HG03457 (cell line): ENCODE data around the gene FOXJ1.
"Not testable (repeated sequence)": the region's sequence is repeated elsewhere in the genome, so short reads cannot be mapped to it uniquely, and the experiment has no call there.

Source experiments
- ATAC-seq: cut with Tn5 transposase; IDR thresholded peaks from one replicate; pipeline ENCODE4 v1.9.1; 2021; ENCODE audit warnings: moderate number of reproducible peaks; ENCODE audit not compliant: unreplicated experiment

Gene FOXJ1, protein sequence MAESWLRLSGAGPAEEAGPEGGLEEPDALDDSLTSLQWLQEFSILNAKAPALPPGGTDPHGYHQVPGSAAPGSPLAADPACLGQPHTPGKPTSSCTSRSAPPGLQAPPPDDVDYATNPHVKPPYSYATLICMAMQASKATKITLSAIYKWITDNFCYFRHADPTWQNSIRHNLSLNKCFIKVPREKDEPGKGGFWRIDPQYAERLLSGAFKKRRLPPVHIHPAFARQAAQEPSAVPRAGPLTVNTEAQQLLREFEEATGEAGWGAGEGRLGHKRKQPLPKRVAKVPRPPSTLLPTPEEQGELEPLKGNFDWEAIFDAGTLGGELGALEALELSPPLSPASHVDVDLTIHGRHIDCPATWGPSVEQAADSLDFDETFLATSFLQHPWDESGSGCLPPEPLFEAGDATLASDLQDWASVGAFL

DNA sequence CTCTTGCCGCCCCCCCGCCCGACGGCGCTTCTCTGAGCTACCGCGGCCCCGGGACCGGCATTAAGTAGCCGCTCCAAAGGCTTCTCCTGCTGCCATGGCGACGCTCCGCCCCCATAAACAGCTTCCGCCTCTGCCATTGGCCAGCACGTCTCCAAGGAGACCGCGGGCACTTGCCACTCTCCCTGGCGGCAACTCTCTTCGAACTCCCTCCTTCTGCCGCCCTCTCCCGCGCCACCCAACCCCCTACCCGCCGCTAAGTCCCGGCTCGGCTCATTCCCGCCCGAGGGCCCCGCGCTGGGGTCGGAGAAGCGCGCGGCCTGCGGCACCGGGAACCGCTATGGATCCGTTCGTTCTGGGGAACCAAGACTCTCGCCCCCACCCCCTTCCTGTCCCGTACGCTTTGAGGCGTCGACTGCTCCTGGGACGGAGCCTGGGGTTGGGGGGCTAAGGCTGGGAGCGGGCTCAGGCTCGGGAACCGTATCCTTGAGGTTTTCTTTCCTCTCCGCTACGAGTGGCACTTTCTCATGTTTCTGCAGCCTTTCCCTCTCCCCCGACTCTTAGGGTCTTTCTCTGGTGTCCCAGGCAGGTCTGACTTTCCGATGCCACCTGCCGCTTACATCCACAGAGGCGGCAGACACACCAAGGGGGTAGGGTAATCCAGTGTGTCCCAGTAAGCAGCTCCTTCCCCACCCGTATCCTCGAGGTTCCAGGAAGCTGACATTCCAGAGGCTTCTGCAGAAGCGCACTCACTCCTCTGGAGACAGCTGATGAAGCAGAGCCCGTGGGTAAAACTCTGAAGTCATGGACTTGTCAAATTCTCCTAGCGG, at the start of gene FOXJ1:
FOXJ1 (minus strand) TSS at position 34 of the 827 bp plus-strand sequence. CDS start 850 bp downstream, outside the sequence.
- ATAC-seq, result no peak

DNA sequence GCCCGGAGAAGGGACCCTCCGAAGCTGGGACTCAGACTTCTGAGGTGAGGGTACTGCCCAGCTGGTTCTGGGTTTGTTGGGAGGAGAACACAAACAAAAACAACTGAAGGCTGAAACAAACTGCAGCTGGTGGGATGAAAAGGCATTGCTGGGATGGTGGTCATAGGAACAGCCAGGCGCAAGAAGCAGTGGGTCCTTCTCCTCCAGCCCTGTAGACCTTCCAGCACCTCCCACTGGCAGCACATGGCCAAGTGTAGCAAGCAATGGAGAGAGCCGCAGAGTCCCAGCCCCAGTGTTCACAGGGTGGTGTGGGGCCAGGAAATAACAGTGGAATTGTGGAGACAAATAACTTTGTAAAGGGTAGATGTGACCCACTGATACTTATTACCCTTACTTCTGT, 48.7 kb upstream of the FOXJ1 start:
- ATAC-seq, result no peak

DNA sequence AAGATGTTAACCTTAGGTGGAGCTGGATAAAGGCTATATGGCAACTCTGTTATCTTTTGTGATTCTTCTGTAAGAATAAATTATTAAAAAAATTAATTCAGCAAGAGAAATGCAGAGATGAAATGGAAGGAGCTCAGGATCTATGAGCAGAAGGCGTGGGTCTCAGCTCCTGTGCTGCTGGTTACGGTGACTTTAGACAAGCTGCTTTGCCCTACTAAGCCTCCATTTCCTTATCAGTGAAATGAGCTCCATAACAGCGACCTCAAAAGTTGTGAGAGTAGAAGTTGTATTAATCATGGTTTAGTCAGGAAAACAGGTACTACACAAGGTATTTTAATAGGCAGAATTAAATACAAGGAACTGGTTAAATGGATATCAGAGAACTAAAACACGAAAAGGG, 48.2 kb upstream of the FOXJ1 start:
- no peak for ATAC-seq

DNA sequence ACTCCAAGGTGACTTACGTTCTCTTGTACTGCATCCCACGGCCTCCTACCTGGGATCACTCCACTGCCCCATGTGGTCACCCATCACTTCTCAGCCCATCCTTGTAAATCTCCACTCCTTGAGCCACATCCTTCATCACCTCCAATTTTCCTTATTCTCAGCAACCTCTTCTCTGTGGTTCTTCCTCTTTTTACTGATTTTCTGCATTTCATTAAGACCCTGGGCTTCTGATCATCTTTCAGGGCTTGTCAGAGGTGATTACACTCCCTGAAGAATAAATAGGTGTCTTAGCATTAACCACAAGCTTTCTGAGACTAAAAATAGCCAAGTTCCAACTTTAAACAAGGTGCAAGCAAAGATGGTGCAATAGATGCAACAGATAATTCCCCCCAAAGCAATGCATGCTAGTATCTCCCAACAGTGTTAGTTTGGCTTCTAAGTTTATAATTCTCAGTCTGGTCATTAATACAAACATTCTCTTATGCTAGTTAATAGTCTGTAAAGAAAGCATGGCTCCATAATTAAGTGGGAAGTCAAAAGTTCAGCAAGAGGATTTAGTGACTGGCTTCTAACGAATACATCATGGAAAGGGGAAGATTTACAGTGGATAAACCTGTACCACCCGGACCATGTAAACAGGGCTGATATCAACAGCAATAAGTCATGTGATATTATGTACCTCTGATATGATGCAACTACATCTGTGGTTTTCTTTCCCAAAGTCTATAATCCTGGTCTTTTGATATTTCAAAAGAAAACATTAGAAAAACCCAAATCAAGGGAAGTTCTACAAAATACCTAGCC, 47.4 kb upstream of the FOXJ1 start:
- no peak for ATAC-seq

DNA sequence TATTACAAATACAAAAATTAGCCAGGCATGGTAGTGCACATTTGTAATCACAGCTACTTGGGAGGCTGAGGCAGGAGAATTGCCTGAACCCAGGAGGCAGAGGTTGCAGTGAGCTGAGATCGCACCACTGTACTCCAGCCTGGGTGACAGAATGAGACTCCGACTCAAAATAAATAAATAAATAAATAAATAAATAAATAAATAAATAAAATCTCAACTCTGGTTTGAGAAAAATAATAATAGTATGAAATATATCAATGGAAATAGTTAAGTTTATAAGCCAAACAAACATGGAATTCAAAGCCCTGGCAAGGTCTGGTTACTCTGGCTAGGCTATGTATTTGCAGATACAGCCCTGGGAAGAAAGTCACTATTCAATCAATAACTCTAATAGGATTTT, 45.7 kb upstream of the FOXJ1 start:
- ATAC-seq, result not testable (repeated sequence)

DNA sequence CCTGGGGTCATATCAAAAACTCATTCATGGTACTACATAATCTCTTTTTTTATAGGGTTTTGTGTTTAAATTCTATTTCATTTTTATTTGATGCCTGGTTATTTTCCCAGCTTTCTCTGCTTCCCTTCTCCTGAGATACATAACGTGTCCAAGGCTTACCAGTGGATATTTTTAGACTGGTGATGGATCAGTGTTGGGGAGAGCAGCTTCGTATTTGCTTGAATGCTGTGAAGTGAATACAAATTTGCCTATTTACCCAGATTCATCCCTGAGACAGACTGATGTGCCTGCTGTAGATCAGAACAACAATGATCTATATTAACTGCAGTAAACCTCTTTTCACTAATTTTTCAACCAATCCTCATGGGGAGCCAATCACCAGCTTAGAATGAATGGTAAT, 43.2 kb upstream of the FOXJ1 start:
- no peak for ATAC-seq

DNA sequence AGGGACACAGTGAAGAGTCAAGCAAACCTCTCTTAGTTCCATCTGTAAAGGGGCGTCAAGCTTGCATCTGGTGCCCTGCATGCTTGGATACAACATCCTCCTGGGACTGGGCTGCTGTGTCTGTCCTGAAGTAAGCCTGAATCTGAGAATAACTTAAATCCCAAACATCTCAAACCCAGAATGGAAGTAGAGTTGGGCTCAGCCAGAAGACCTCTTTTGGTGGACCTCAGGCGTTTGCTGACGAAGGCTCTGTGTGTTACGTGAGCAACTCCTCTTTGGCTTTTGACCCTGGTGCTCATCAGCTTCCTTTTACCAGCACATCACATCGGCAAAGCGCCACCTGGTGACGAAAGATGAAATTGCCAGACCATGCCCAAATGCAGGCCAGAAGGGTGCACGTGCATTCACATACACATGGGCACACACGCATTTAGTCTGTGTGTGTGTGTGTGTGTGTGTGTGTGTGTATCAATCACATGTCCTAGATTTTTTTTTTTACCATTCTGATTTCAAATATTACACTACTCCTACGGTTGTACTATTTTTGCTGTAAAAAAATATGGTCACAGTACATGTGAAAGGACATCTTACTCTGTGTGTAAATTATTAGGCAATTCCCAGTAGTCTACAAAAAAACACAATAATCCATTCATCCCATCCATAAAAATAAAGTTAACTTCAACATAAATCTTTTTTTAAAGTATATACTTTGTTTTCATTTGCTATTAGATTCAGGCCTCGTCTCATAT, 41.1 kb upstream of the FOXJ1 start:
- no peak for ATAC-seq

DNA sequence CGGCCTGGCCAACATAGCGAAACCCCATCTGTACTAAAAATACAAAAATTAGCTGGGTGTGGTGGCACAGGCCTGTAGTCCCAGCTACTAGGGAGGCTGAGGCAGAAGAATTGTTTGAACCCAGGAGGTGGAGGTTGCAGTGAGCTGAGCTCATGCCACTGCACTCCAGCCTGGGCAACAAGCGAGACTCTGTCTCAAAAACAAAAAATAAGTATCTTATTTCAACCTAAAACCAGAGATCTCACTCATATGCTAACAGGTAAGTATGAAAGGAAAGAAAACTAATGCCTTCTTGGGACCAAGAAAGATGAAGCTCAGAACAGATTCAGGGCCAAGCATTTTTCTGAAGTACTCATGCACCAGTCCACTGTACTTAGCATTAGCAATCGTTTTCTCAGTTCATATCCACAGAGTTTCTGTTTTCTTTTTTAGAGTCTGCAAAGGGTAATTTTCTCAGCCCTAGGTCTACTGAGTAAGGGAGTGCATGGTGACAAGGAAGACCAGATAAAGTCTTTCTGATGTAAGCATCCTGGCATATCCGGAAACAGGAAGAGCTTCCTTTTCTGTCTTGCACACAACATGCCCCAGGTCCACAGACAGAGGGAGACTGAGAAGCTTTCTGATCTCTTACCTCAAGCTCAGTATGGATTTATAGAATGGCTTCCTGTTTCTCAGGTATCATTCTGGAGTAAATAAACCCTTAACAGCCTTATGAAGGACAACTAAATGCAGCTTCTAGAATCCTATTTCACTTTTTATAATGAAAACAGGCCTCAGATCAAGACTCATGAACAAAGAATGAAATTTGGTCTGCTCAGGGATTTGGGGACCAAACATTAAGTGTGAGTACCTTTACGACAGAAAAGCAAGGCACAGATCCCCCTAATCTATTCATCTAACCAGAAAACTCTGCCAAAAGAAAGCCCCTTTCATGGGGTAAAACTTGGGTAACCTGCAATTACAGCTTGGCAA, 38.7 kb upstream of the FOXJ1 start:
- ATAC-seq, result no peak

DNA sequence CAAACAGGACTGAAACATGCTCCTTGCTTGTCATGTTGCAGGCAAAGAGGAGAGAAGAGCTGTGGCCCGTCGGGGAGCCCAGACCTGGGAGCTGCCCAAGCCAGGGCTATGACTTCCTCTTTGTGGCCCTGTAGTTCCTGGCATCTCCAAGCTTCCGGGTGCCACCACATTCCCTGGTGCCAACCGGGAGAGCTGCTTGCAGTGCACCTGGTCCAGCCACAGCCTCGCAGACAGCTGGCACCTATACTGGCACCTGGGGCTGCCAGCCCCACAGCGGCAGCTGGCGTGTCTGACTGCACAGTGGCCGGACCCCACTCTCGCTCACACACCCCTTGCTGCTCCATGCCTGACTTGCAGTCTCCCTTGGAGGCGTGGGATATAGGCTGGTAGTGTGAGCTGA, 37.1 kb upstream of the FOXJ1 start:
- no peak for ATAC-seq

DNA sequence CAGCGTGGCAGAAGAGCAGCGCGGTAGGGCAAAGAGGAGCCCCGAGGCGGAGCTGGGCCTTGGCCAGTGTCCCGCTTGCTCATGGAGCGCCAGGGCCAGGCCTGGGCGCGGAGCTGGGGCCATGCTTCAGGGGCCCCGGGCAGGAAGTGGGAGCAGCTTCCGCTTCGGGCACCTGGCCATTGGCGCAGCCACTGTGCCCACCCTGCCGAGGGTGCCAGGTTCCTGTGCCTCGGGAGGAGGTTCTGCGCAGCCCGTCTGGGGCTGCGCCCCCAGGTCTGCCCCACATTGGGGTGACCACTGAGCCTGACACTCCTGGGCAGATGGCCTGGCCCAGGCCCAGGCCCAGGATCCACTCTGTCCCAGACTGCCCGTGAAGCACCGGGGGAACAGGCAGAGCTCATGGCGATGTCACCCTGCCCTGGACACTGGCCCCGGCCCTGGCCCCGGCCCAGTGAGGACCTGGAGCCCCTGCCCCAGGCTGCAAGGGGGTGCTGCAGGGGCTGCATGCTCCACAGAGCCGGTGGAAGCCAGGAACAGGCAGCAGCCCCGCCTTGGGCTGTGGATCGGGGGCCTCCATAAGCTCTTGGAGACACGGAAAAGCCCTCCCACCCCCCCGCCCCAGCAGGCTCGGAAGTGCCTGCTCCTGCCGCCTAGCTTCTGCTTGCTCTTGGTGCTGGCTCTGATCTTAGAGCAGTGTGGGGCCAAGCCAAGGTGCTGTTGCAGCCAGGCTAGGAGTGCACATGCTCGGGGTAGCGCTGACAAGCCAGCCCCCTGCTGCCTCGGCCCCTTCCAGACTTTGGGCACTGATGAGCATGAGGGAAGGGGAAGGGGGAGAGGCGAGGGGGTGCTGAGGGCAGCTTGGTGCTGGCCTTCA, 35.9 kb upstream of the FOXJ1 start:
- ATAC-seq, result no peak

DNA sequence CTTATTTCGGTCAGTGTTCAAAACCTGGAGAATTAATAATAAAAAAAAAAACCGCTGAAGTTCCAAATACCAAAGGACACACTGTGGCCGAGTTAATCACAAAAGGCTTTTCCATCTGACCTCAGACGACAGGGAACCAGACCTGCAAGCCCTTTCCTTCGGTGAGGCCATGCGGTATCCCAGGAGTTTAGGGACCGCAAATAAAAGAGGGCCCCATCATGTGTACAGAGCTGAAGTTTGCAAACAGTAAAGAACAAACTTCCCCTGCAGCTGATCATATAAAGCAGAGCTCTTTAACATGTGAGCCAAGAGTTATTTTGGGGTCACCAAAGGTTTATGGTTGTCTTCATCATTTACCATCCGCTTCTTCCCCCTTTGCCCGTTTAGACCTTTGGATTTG, 33.0 kb upstream of the FOXJ1 start:
- ATAC-seq, result no peak

DNA sequence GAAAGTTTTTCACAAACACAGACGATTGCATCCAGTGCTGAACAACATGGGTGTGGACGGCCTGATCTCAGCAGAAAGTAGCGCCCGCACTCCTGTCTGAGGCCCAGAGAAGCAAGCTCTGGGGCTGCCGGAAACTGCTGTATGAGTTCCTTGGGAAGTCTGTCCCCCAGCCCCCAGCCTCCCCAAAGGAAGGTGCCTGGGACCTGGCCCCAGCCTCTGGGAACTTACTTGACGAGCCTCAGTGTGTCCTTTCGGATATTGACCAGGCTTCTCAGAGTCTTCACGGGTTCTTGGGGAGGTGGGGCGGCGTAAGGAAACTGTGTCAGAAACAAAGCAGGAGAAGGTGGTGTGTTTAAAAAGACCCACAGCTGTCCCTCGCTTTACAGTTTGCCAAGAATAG, 32.4 kb upstream of the FOXJ1 start:
- ATAC-seq, result no peak

DNA sequence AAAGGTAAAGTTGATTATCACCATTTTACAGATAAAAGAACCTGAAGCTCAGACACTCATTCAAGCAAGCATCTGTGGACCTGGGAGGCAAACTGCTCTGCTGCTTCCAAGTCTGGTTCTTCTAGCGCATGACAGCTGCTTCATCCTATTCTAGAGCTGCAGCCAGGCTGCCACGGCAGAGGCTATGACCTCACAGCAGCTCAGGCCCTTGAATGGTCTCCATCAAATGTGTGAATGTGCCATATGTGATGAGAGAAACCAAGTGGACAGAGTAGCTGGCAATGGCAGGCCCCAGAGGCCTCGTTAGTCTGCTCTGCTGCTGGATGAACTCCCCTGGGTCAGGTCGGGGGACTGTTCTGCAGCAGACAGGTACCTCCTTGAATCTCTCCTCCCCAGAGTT, 30.7 kb upstream of the FOXJ1 start:
- ATAC-seq, result no peak

DNA sequence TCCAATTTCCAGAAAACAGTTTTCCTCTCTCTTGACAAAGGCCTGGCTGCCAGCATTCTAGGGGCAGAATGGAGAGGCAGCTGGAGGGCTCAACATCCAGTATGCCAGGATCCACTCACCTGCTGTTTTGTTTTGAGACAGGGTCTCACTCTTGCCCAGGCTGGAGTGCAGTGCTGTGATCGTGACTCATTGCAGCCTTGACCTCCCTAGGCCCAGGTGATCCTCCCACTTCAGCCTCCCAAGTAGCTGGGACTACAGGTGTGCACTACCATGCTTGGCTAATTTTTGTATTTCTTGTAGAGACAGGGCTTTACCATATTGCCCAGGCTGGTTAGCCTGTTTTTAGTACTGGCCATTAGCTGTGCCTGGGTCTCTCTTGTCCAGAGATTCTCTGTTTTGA, 29.1 kb upstream of the FOXJ1 start:
- ATAC-seq, result no peak

DNA sequence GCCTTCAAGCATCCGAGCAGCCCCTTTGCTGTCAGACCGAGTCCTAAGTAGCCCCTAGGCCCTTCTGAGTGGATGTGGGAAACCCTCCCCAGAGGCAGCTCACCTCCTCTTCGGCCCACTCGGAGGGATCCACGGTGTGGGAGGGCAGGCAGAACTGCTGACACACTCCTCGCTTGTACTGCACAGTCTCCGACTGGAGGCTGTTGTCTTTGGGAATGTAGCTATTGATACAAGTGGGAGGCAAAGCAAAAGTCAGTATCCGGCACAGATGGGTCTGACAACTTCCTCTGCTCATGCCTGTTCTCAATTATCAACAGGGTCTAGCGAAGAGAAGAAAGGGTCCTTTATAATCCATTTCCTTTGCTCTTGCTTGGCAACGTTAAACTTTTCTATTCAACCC, 25.9 kb upstream of the FOXJ1 start:
- no peak for ATAC-seq

DNA sequence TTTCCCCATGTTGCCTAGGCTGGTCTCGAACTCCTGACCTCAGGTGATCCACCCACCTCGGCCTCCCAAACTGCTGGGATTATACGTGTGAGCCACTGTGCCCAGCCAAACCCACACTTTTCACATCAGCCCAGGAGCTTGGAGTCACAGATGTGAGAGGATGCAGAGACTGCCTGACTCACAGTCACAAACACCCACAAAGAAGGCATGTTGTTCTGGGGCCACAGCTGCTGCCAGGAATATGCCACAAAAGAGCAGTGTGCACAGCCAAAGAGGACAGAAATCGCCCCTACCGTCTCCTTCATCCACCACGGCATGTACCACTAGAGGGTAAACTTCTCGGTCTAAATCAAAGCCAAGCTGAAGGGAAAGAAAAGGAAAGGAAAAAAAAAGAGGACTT, 25.1 kb upstream of the FOXJ1 start:
- no peak for ATAC-seq

DNA sequence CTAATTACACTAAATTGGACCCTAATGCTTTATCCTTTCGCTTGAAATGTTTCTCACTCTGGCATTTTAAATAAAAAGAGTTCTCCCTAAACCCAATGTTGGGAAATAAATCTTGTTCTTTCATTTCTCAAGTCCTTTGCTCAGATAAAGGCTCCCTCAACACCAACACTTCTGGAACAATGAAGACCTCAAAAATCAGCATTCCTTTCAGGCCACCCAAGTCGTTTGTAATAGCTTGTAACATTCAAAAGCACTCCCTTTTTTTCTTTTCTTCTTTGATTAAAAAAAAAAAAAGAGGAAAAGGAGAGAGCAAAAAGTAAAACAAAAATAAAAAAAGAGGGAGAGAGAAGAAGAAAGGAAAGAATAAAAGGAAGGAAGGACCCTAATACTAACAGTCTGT, 23.3 kb upstream of the FOXJ1 start:
- ATAC-seq, result no peak

DNA sequence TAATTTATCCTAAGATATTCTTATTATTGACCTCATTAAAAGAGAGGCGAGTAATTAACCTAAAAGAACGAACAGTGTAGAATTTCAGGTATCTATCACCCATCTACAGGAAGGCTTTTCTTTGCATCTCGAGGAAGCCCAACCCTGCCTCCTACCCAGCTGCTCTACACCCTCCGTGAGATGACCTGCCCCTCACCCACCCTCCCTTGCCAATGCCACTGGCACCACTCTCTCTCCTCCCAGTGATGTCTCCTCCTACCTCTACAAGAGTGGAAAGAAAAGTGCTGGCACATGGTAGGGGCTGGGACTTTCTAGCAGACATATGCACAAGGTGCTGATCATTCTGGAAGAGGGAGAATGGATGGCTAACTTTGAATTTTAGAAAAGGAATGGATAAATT, 22.9 kb upstream of the FOXJ1 start:
- ATAC-seq, result no peak
